ENCODE results near the gene STRAP.

The STRAP gene

GRCh38 chr12:15899282-15899870 is 17.2 kb downstream of the STRAP start:
- H3K9ac ChIP-seq (ENCODE audit: low read length): no peak overlapping the region
- no peak overlapping the region for H2AFZ ChIP-seq (ENCODE audit: low read length)
- no peaks in the 10 kb centered on the region for H3K27me3 ChIP-seq (ENCODE audit: insufficient read depth, low read length)
- H3K9me3 ChIP-seq (ENCODE audit: low read length): no peaks in the 10 kb centered on the region
- H3K4me3 ChIP-seq (ENCODE audit: low read depth, low read length, poor library complexity, severe bottlenecking): no peak overlapping the region
- H3F3A ChIP-seq (ENCODE audit: insufficient read depth, low read length): no peaks in the 10 kb centered on the region
- no peaks in the 10 kb centered on the region for H3K9me2 ChIP-seq (ENCODE audit: low read depth, low read length)
- TF ChIP-seq CTCF (IDR thresholded peaks at IDR 0.05; ENCODE audit: low read length) (peak; percentile 77), EZH2 (IDR thresholded peaks at IDR 0.05; ENCODE audit: borderline replicate concordance, low read length) (no peak)
- peaks cover 90% of the 10 kb centered on the region for H3K36me3 ChIP-seq (ENCODE audit: insufficient read depth, low read length)
- H4K20me1 ChIP-seq (ENCODE audit: insufficient read depth, low read length): no peaks in the 10 kb centered on the region
- no peak overlapping the region for H3K4me2 ChIP-seq (ENCODE audit: low read length)
- no peaks in the 10 kb centered on the region for H3K4me1 ChIP-seq (ENCODE audit: insufficient read depth, low read length, severe bottlenecking)
- no peaks in the 10 kb centered on the region for H3K79me2 ChIP-seq (ENCODE audit: insufficient read depth, low read length)
- H3K27ac ChIP-seq (ENCODE audit: low read depth, low read length, poor library complexity, severe bottlenecking): no peak overlapping the region

GRCh38 chr12:15904378-15904920 is 22.3 kb downstream of the STRAP start:
- H3K27ac ChIP-seq (ENCODE audit: low read depth, low read length, poor library complexity, severe bottlenecking): no peak overlapping the region
- H3K9ac ChIP-seq (ENCODE audit: low read length): no peak overlapping the region
- H3K9me2 ChIP-seq (ENCODE audit: low read depth, low read length): no peaks in the 10 kb centered on the region
- no peaks in the 10 kb centered on the region for H3F3A ChIP-seq (ENCODE audit: insufficient read depth, low read length)
- no peak for TF ChIP-seq EZH2 (IDR thresholded peaks at IDR 0.05; ENCODE audit: borderline replicate concordance, low read length)
- TF ChIP-seq CTCF (IDR thresholded peaks at IDR 0.05; ENCODE audit: low read length): no peak
- H3K4me3 ChIP-seq (ENCODE audit: low read depth, low read length, poor library complexity, severe bottlenecking): no peak overlapping the region
- H3K4me2 ChIP-seq (ENCODE audit: low read length): no peak overlapping the region
- H3K79me2 ChIP-seq (ENCODE audit: insufficient read depth, low read length): no peaks in the 10 kb centered on the region
- no peaks in the 10 kb centered on the region for H3K9me3 ChIP-seq (ENCODE audit: low read length)
- peaks cover 67% of the 10 kb centered on the region for H3K36me3 ChIP-seq (ENCODE audit: insufficient read depth, low read length)
- H3K27me3 ChIP-seq (ENCODE audit: insufficient read depth, low read length): no peaks in the 10 kb centered on the region
- H2AFZ ChIP-seq (ENCODE audit: low read length): no peak overlapping the region
- no peaks in the 10 kb centered on the region for H3K4me1 ChIP-seq (ENCODE audit: insufficient read depth, low read length, severe bottlenecking)
- H4K20me1 ChIP-seq (ENCODE audit: insufficient read depth, low read length): no peaks in the 10 kb centered on the region

- Histone ChIP-seq H3K9me3 (ENCODE audit: low read length) (no peaks in the 10 kb centered on the region), H3K79me2 (ENCODE audit: insufficient read depth, low read length) (0 out of 2 replicates have a peak, but pooled peaks cover 11% of the 10 kb centered on the region), H3K4me2 (ENCODE audit: low read length) (peak overlapping the region; percentile 94), H3K9ac (ENCODE audit: low read length) (peak overlapping the region; percentile 96; the same call in 1 of the 2 replicates), H3K4me1 (ENCODE audit: insufficient read depth, low read length, severe bottlenecking) (peaks cover 15% of the 10 kb centered on the region), H4K20me1 (ENCODE audit: insufficient read depth, low read length) (no peaks in the 10 kb centered on the region), H3K27ac (ENCODE audit: low read depth, low read length, poor library complexity, severe bottlenecking) (peak overlapping the region; percentile 42), H3K4me3 (ENCODE audit: low read depth, low read length, poor library complexity, severe bottlenecking) (peak overlapping the region; percentile 74), H3K27me3 (ENCODE audit: insufficient read depth, low read length) (no peaks in the 10 kb centered on the region), H3F3A (ENCODE audit: insufficient read depth, low read length) (no peaks in the 10 kb centered on the region), H3K9me2 (ENCODE audit: low read depth, low read length) (no peaks in the 10 kb centered on the region), H2AFZ (ENCODE audit: low read length) (0 out of 2 replicates have a peak overlapping the region, but pooled peaks have one; percentile 19), H3K36me3 (ENCODE audit: insufficient read depth, low read length) (peaks cover 13% of the 10 kb centered on the region; the same call in 1 of the 2 replicates)
- TF ChIP-seq EZH2 (IDR thresholded peaks at IDR 0.05; ENCODE audit: borderline replicate concordance, low read length) (no peak), CTCF (IDR thresholded peaks at IDR 0.05; ENCODE audit: low read length) (no peak)
These were observed 28.3 kb downstream of the STRAP start for GRCh38 chr12:15910468-15910863.
